GM12878 (cell line): Measurements from ENCODE around the gene ROBO1. TPM values are rescaled to one million over a fixed set of nuclear protein-coding genes. Genes with fewer than 3 reads are reported as not detected.

ENCODE experiments used
- ATAC-seq: fragments of 200-7000 bp; cut with Tn5 transposase; 3 replicates; pipeline ENCODE4 v1.9.1; 2020; ENCODE audit warnings: mild to moderate bottlenecking, moderate library complexity
- BruUV-seq: library from RNA; stranded (reverse); fragments of 400-500 nt; replicated peaks from 2 replicates; lab custom pipeline; 2021; lab: Mats Ljungman, UMichigan
- CTCF ChIA-PET: fragments of 300-600 bp; sonication (Branson Sonifier 250); formaldehyde crosslinking; extraction: SDS; loops from one replicate; lab custom pipeline; 2021; ENCODE audit warnings: inconsistent platforms; lab: Yijun Ruan, JAX
- POLR2A ChIA-PET: fragments of 350-600 bp; formaldehyde crosslinking; extraction: SDS; loops from one replicate; lab custom pipeline; 2021; ENCODE audit warnings: inconsistent platforms; lab: Charles Lee
- RAD21 ChIA-PET: fragments of 300-600 bp; sonication (Branson Sonifier 250); formaldehyde crosslinking; loops from one replicate; lab custom pipeline; 2023; ENCODE audit warnings: antibody characterized with exemption; ENCODE audit not compliant: unreplicated experiment; lab: Charles Lee
- SMC1A ChIA-PET: fragments of 300-600 bp; sonication (Branson Sonifier 250); formaldehyde crosslinking; loops from one replicate; lab custom pipeline; 2023; ENCODE audit not compliant: unreplicated experiment, uncharacterized antibody; lab: Charles Lee
- DNase-seq: peaks from one replicate; pipeline ENCODE4 v3.0.0-alpha.2; 2011; ENCODE audit warnings: low read depth, low spot score
- FAIRE-seq: peaks from 3 replicates; lab custom pipeline; 2011; peaks lifted over from hg19 to GRCh38; lab: Jason Lieb, UNC
- H2AFZ ChIP-seq: 2 replicates; pipeline ENCODE4 v1.6.0; 2011; ENCODE audit warnings: low read depth, low read length, control low read depth; ENCODE audit not compliant: control insufficient read depth
- H3K27ac ChIP-seq: 2 replicates; pipeline ENCODE4 v1.5.1; 2011; ENCODE audit warnings: control low read depth; ENCODE audit not compliant: control insufficient read depth, insufficient read depth
- H3K27me3 ChIP-seq, 2 experiments: replicated peaks in 1 of 2; 2 replicates each; pipeline versions ENCODE4 v1.6.0 to v1.6.1; 2011; ENCODE audit warnings: low read length in 1 of 2; ENCODE audit not compliant: control insufficient read depth in 2 of 2, insufficient read depth in 2 of 2
- H3K36me3 ChIP-seq, 2 experiments: 2 replicates each; pipeline ENCODE4 v1.5.1; 2011; ENCODE audit warnings: low read length in 1 of 2; ENCODE audit not compliant: control insufficient read depth in 2 of 2, insufficient read depth in 2 of 2
- H3K4me1 ChIP-seq: 2 replicates; pipeline ENCODE4 v1.6.1; 2011; ENCODE audit warnings: mild to moderate bottlenecking, low read length, moderate library complexity, mixed read lengths; ENCODE audit not compliant: control insufficient read depth, insufficient read depth
- H3K4me2 ChIP-seq: 2 replicates; pipeline ENCODE4 v1.6.0; 2011; ENCODE audit warnings: control low read depth; ENCODE audit not compliant: control insufficient read depth, insufficient read depth
- H3K4me3 ChIP-seq: fragments of 200-600 bp; sonication (generic); 2 replicates; pipeline ENCODE4 v1.5.1; 2016
- H3K79me2 ChIP-seq: 2 replicates; pipeline ENCODE4 v1.6.0; 2011; ENCODE audit warnings: low read length; ENCODE audit not compliant: control insufficient read depth, insufficient read depth
- H3K9ac ChIP-seq: 2 replicates; pipeline ENCODE4 v1.8.0; 2011; ENCODE audit warnings: low read length, control low read depth, mixed read lengths; ENCODE audit not compliant: control insufficient read depth, insufficient read depth
- H3K9me3 ChIP-seq: replicated peaks from 3 replicates; pipeline ENCODE4 v1.5.1; 2011; ENCODE audit warnings: mild to moderate bottlenecking, low read length; ENCODE audit not compliant: control insufficient read depth, insufficient read depth
- H4K20me1 ChIP-seq: 2 replicates; pipeline ENCODE4 v1.6.0; 2011; ENCODE audit not compliant: control insufficient read depth, insufficient read depth
- GABPA ChIP-seq: IDR thresholded peaks from 2 replicates; pipeline ENCODE4 v1.6.1; 2014; ENCODE audit warnings: antibody characterized with exemption, low read depth, mild to moderate bottlenecking, inconsistent platforms
- NFYB ChIP-seq: IDR thresholded peaks from 2 replicates; pipeline ENCODE4 v1.6.1; 2011; ENCODE audit warnings: low read depth, mild to moderate bottlenecking, low read length, improper control_type of control experiment, moderate library complexity; ENCODE audit not compliant: insufficient read depth
- RAD51 ChIP-seq: fragments of 450-650 bp; IDR thresholded peaks from 2 replicates; pipeline ENCODE4 v1.6.1; 2016; ENCODE audit warnings: moderate library complexity, mild to moderate bottlenecking, inconsistent platforms
- REST ChIP-seq: IDR thresholded peaks from 2 replicates; pipeline ENCODE4 v1.6.1; 2012; ENCODE audit warnings: mild to moderate bottlenecking, low read depth, low read length
- SMAD1 ChIP-seq: fragments of 450-650 bp; IDR thresholded peaks from 2 replicates; pipeline ENCODE4 v1.6.1; 2018; ENCODE audit warnings: mild to moderate bottlenecking, low read depth; ENCODE audit not compliant: partially characterized antibody
- SMC3 ChIP-seq: IDR thresholded peaks from 2 replicates; pipeline ENCODE4 v1.6.1; 2011; ENCODE audit warnings: low read length, improper control_type of control experiment, borderline replicate concordance
- YBX1 ChIP-seq: fragments of 450-650 bp; IDR thresholded peaks from 2 replicates; pipeline ENCODE4 v1.6.1; 2016; ENCODE audit warnings: antibody characterized with exemption
- WGBS: methylation state at CpG from one replicate; pipeline ENCODE4 v1.1.6; 2016; ENCODE audit warnings: low lambda C conversion rate; ENCODE audit not compliant: insufficient replicate concordance, insufficient coverage; ENCODE audit errors: missing lambda C conversion rate; 5-methylcytosine and 5-hydroxymethylcytosine counted together
- in situ Hi-C: fragments of 300-500 bp; cut with MboI; formaldehyde crosslinking; loops from 9 replicates; pipeline ENCODE4 v1.14.3; 2018; ENCODE audit warnings: mixed read lengths
- intact Hi-C: fragments of 100-400 bp; cut with micrococcal nuclease; formaldehyde crosslinking; loops from one replicate; pipeline ENCODE4 v1.14.2; 2022; ENCODE audit not compliant: unreplicated experiment
- polyA plus RNA-seq, 11 experiments: library from polyadenylated mRNA; depleted of rRNA in 4 of 11; unstranded in 6 of 11; stranded (reverse) in 5 of 11; fragments of >200 nt; fragmentation: Nextera tagmentation in 4 of 11; fragmentation: Illumina TruSeq in 1 of 11; extraction: Ambion mirVana in 4 of 11; extraction: Trizol in 1 of 11; gene quantifications; 1 replicate in 1 of 11; 2 replicates in 10 of 11; pipeline versions ENCODE4 v1.2.1 to v1.2.3, GENCODE V29; 2011 to 2016; ENCODE audit warnings: inconsistent platforms in 2 of 11, missing spikeins in 2 of 11, low read depth in 1 of 11
- total RNA-seq, 4 experiments: library from RNA; depleted of rRNA in 3 of 4; stranded (reverse); fragments of >200 nt in 3 of 4; fragmentation: Illumina TruSeq in 1 of 4; extraction: Trizol in 1 of 4; gene quantifications; 2 replicates each; pipeline versions ENCODE4 v1.2.1 to v1.2.3, GENCODE V29; 2013 to 2021
- TF ChIP-seq, protein P1 (sequence below): fragments of 450-650 bp; IDR thresholded peaks from 2 replicates; pipeline ENCODE4 v1.6.1; 2017; ENCODE audit warnings: mild to moderate bottlenecking

ROBO1 gene
- total and polyA plus RNA-seq, 10 of the 15 experiments (the other 5 are each of a cell fraction or from before 2014, with no cell fraction given), result 0.29 to 46.5 (median 1.2) TPM

DNA sequence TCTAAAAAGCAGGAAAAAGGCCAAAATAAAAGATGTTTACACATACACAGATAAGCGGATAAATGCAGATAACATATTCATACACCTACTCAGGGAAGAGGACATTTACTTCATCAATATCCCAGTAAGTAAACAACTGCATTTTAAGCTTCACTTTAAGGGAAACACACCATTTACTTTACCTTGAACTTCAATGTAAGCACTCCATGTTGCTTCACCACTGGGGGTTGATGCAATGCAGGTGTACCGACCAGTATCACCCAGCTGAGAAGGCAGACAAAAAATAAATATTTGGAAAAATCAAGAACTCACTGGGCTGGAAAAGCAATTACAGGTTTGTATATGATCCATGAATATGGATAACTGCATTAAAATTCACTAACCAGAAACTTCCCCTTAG lies 1099.5 kb downstream of the ROBO1 start (continued):
- no peak for TF ChIP-seq GABPA
- TF ChIP-seq SMC3, result no peak

DNA sequence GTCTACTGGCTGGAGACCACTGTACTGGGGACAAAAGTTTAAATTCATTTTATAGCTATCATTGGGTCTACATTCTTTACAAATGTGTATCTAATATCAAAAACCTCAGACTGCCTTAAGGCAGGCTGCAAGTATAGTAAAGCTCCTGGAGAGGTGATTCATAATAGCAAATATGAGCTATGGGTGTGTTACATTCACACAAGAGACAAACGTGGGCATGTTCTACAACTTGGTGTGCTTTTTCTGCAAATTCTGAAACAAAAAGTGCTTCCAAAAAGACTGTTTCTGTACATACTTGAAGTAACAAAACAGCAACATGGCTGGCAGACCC lies 1101.4 kb downstream of the ROBO1 start:
- WGBS, result 6% methylated on average over 1 of the region's 1 CpG
- Histone ChIP-seq H3K9ac (no peak overlapping the region), H3K27ac (no peak overlapping the region), H3K79me2 (no peaks in the 10 kb centered on the region), H3K4me3 (no peak overlapping the region), H3K27me3 (no peaks in the 10 kb centered on the region)
- RAD21 ChIA-PET, result interaction anchor here (1.0 to 7.6 kb wide), 3 partner anchors 23 to 366 kb away, joined by 3 to 56 read pairs (median 3); no protein-coding TSS in a partner anchor
- ATAC-seq, result no peak
- FAIRE-seq, result no peak
- CTCF ChIA-PET, result interaction anchor here (0.7 to 2.5 kb wide), 4 partner anchors 21 to 367 kb away, joined by 3 to 15 read pairs (median 3); no protein-coding TSS in a partner anchor
- intact Hi-C loops, result loop anchor here (10.0 kb wide), 1 partner anchor 828 kb away; no protein-coding TSS in a partner anchor
- POLR2A ChIA-PET, result no interaction called here
- no peak for TF ChIP-seq REST
- no peak for TF ChIP-seq NFYB
- TF ChIP-seq SMAD1, result no peak
- no peak for TF ChIP-seq RAD51
- TF ChIP-seq YBX1, result no peak
- TF ChIP-seq, protein P1, sequence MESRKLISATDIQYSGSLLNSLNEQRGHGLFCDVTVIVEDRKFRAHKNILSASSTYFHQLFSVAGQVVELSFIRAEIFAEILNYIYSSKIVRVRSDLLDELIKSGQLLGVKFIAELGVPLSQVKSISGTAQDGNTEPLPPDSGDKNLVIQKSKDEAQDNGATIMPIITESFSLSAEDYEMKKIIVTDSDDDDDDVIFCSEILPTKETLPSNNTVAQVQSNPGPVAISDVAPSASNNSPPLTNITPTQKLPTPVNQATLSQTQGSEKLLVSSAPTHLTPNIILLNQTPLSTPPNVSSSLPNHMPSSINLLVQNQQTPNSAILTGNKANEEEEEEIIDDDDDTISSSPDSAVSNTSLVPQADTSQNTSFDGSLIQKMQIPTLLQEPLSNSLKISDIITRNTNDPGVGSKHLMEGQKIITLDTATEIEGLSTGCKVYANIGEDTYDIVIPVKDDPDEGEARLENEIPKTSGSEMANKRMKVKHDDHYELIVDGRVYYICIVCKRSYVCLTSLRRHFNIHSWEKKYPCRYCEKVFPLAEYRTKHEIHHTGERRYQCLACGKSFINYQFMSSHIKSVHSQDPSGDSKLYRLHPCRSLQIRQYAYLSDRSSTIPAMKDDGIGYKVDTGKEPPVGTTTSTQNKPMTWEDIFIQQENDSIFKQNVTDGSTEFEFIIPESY, result no peak
- TF ChIP-seq, all 136 proteins: peak for 0
- no peaks in the 10 kb centered on the region for H3K36me3 ChIP-seq
- no peak overlapping the region for H2AFZ ChIP-seq
- H3K4me2 ChIP-seq, result no peak overlapping the region
- no peak for DNase-seq
- no TSS peak for BruUV-seq
- in situ Hi-C loops, result loop anchor here (10.0 to 25.0 kb wide), 2 partner anchors 688 to 821 kb away; no protein-coding TSS in a partner anchor
- no peaks in the 10 kb centered on the region for H3K9me3 ChIP-seq
- no peaks in the 10 kb centered on the region for H3K4me1 ChIP-seq
- SMC1A ChIA-PET, result interaction anchor here (0.7 to 2.4 kb wide), 9 partner anchors 9 to 368 kb away, joined by 3 to 11 read pairs (median 3); no protein-coding TSS in a partner anchor
- H4K20me1 ChIP-seq, result no peaks in the 10 kb centered on the region
